Sciatic nerve (tissue), 2 donors: ENCODE results near the gene EEF1A1. TPM values are rescaled to one million over a fixed set of nuclear protein-coding genes. Genes with fewer than 3 reads are reported as not detected.
"Not testable (repeated sequence)": the region's sequence is repeated elsewhere in the genome, so short reads cannot be mapped to it uniquely, and the experiment has no call there.

Experiments used
- ATAC-seq: fragments of 200-7000 bp; cut with Tn5 transposase; one replicate; pipeline ENCODE4 v1.9.1; 2020; ENCODE audit warnings: mild to moderate bottlenecking, moderate library complexity
- DNase-seq: peaks from one replicate; pipeline ENCODE4 v3.0.0-alpha.2; 2020; ENCODE audit warnings: low spot score
- intact Hi-C: fragments of 100-400 bp; cut with DNase I; formaldehyde crosslinking; loops from one replicate; pipeline ENCODE4 v1.14.2; 2022
- total RNA-seq: library from RNA; stranded (reverse); fragmentation: NEBNext Ultra II Directional; extraction: Animal tissue kit (Norgen Biotek cat#: 25700); gene quantifications from one replicate; pipeline ENCODE4 v1.2.1, GENCODE V29; 2021
- donor health status: DM: no; HTN: no; CAD: no.
- donor health status: DM: no; HTN: no; CAD: no.

Gene EEF1A1
- total RNA-seq, 1 donor from 2014 or later: 6,940 TPM

- ATAC-seq: no peak
Observed at GRCh38 chr6:73513496-73513854, 7.4 kb downstream of the EEF1A1 start.

DNA sequence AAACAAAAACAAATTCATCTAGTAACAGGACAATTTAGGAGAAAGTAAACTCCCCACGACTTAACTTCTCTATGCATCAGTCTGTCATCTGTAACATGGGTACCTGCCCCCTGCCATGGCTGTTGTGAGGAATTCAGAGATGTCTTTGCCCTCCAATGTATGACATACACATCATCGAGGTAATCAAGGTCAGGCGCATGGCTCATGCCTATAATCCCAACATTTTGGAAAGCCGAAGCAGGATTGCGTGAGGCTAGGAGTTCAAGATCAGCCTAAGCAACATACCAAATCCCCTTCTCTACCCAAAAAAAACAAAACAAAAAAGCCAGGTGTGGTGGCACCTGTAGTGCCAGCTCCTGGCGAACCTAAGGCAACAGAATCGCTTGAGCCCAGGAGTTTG is 9.0 kb downstream of the EEF1A1 start:
- ATAC-seq (no peak), DNase-seq (no peak)
- intact Hi-C loops: no loop called here

More at GRCh38 chr6:73513496-73513854, 7.4 kb downstream of the EEF1A1 start:
- intact Hi-C loops: no loop called here
- DNase-seq: no peak

GRCh38 chr6:73509851-73510250 is 11.0 kb downstream of the EEF1A1 start:
- ATAC-seq: no peak
- DNase-seq: no peak
- intact Hi-C loops: no loop called here

GRCh38 chr6:73508776-73509175 is 12.1 kb downstream of the EEF1A1 start:
- ATAC-seq (no peak), DNase-seq (no peak)
- intact Hi-C loops: no loop called here

DNA sequence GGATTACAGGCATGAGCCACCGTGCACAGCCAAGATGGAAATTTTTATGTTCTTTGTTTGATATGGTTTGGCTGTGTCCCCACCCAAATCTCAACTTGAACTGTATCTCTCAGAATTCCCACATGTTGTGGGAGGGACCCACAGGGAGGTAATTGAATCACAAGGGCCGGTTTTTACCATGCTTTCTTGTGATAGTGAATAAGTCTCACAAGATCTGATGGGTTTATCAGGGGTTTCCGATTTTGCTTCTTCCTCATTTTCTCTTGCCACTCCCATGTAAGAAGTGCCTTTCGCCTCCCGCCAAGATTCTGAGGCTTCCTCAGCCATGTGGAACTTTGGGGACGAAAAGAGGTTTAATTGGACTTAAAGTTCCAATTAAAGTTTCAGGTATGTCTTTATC is 14.6 kb downstream of the EEF1A1 start:
- intact Hi-C loops: no loop called here
- DNase-seq (no peak), ATAC-seq (no peak)

DNA sequence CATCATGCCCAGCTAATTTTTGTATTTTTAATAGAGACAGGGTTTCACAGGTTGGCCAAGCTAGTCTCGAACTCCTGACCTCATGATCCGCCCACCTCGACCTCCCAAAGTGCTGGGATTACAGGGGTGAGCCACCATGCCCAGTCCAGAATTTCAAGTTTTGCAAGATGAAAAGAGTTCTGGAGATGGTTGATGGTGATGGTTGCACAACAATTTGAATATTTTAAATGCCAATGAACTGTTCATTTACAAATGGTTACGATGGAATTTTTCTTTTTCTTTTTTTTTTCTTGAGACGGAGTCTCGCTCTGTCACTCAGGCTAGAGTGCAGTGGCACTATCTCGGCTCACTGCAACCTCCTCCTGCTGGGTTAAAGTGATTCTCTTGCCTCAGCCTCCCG is 15.1 kb downstream of the EEF1A1 start:
- DNase-seq, intact Hi-C loops, ATAC-seq: not testable (repeated sequence)

DNA sequence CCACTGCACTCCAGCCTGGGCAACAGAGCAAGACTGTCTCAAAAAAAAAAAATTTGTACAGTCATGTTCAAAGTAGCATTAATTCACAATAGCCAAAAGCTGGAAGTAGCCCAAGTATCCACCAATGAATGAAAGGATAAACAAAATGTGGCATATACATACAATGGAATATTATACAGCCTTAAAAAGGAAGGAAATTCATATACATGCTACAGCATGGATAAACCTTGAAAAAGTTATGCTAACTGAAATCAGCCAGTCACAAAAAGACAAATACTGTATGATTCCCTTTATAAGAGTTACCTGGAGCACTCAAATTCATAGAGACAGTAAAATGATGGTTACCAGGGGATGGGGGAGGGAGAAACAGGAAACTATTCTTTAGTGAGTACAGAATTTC is 15.7 kb downstream of the EEF1A1 start:
- DNase-seq (no peak), ATAC-seq (no peak)
- intact Hi-C loops: no loop called here

DNA sequence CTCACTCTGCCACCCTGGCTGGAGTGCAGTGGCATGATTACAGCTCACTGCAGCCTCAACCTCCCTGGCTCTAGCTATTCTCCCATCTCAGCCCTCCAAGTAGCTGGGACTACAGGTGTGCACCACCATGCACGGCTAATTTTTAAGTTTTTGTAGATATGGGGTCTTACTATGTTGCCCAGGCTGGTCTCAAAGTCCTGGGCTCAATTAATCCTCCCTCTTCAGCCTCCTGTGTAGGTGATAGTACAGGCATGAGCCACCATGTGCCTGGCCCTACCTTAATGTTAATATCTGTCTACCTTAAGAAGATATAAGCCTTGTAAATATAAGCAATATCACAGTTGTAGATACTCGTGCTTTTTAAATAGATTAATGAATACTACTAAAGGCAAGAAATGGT is 16.7 kb downstream of the EEF1A1 start:
- no peak for ATAC-seq
- no peak for DNase-seq
- intact Hi-C loops: no loop called here

DNA sequence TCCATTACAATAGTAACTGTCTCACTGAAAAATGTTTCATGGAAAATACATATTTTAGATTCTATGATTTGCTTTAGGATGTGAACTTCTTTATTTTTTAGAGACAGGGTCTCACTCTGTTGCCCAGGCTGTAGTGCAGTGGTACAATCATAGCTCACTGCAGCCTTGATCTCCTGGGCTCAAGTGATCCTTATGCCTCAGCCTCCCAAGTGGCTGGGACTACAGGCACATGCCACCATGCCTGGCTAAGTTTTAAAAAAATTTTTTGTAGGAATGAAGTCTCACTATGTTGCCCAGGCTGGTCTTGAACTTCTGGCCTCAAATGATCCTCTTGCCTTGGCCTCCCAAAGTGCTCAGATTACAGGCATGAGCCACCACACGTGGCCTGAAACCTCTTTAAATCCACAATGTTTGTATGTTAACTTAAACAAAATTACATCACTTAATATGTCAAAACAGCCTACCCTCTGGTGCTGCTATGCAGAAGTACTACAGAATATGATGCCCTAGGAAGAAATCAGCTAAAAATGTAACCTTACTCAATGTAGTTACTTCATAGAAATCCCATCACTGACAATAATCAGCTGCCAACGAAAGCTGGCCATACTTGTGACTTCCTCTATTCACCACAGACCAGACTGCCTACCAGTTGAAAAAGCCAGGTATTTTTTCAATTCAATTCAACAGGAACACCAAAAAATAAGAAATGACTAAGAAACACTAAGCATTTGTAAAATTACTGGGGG is 17.6 kb downstream of the EEF1A1 start:
- DNase-seq (no peak), ATAC-seq (no peak)
- intact Hi-C loops: no loop called here

DNA sequence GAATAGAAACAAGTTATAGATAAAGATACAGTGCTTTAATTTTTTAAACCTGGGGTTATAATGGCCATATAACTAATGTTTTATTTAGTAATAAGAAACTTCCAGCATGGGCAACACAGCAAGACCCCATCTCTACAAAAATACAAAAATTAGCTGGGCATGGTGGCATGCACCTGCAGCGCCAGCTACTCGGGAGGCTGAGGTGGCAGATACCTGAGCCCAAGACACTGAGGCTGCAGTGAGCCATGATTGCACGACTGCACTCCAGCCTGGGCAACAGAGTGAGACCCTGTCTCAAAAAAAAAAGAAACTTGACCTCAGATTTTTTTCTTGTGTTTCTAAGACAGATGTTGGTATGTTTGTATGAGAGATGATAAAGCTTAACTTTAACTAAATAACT is 22.9 kb downstream of the EEF1A1 start:
- DNase-seq (no peak), ATAC-seq (no peak)
- intact Hi-C loops: no loop called here

- intact Hi-C loops: no loop called here
- ATAC-seq: no peak
Observed at GRCh38 chr6:73491377-73491776, 29.5 kb downstream of the EEF1A1 start.

GRCh38 chr6:73487473-73487872 is 33.4 kb downstream of the EEF1A1 start:
- DNase-seq: no peak
- intact Hi-C loops: no loop called here
- no peak for ATAC-seq

More at GRCh38 chr6:73491377-73491776, 29.5 kb downstream of the EEF1A1 start:
- no peak for DNase-seq

DNA sequence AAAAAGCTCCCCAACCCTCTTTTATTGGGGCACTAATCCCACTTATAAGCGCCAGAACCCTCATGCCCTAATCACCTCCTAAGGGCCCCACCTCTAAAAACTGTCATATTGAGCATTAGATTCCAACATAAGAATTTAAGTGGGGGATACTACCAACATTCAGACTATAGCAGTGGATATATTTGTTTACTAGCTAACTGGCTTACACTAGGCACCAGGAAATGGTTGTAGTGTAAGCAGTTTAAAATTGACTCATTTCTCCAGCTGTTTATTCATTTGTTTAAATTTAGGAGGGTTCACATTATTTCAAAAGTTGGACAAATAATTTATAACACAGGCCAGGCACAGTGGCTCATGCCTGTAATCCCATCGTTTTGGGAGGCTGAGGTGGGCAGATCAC is 36.4 kb downstream of the EEF1A1 start:
- no peak for DNase-seq
- ATAC-seq: no peak
- intact Hi-C loops: no loop called here

- intact Hi-C loops: no loop called here
- DNase-seq (no peak), ATAC-seq (no peak)
Observed at GRCh38 chr6:73481969-73482368, 38.9 kb downstream of the EEF1A1 start.

GRCh38 chr6:73477407-73477806 is 43.4 kb downstream of the EEF1A1 start:
- intact Hi-C loops: no loop called here
- DNase-seq (no peak), ATAC-seq (no peak)

DNA sequence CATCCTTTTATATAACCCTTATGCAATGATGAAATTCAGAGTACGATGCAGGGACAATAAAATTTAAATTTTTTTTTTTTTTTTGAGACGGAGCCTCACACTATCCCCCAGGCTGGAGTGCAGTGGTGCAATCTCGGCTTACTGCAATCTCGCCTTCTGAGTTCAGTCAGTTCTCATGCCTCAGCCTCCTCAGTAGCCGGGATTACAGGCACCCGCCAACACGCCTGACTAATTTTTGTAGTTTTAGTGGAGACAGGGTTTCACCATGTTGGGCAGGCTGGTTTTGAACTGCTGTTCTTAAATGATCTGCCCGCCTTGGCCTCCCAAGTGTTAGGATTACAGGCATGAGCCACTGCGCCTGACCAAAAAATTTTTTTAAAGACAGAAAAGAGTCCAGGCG is 44.1 kb downstream of the EEF1A1 start:
- DNase-seq: no peak

DNA sequence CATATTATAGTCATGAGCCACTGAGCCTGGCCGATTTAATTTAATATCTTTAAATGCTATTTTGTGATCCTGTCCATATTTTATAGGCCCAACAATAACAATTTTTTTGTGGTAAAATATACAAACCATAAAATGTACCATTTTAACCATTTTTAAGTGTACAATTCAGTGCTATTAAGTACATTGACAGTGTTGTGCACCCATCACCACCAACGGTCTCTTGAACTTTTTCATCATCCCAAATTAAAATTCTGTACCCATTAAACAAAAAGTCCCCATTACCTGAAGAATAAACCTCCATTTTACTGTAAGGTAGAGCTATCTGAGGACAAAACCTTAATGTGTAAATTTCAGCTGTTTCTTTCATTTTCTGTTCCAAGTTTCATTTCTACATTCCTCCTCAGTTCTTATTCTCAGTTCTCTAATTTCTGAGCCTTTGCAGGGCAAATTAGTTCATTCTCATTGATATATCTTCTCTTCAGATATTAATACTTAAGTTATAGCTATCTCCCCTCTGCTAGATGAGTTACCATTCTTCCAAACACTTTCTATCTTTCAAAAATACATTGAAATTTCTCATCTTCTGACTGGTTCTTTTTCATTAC is 49.0 kb downstream of the EEF1A1 start:
- intact Hi-C loops: no loop called here
- no peak for ATAC-seq

More for the DNA sequence above, 44.1 kb downstream of the EEF1A1 start:
- no peak for ATAC-seq
- intact Hi-C loops: no loop called here

More for the DNA sequence above, 49.0 kb downstream of the EEF1A1 start:
- no peak for DNase-seq
